Measurements from ENCODE around the gene GBP7.
A peak's percentile ranks its signal among the peaks of the same experiment; 100 is the strongest.
"Not testable (repeated sequence)": the region's sequence is repeated elsewhere in the genome, so short reads cannot be mapped to it uniquely, and the experiment has no call there.

GBP7 gene, protein sequence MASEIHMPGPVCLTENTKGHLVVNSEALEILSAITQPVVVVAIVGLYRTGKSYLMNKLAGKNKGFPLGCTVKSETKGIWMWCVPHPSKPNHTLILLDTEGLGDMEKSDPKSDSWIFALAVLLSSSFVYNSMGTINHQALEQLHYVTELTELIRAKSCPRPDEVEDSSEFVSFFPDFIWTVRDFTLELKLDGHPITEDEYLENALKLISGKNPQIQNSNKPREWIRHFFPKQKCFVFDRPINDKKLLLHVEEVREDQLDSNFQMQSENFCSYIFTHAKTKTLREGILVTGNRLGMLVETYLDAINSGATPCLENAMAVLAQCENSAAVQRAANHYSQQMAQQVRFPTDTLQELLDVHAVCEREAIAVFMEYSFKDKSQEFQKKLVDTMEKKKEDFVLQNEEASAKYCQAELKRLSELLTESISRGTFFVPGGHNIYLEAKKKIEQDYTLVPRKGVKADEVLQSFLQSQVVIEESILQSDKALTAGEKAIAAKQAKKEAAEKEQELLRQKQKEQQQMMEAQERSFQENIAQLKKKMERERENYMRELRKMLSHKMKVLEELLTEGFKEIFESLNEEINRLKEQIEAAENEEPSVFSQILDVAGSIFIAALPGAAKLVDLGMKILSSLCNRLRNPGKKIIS
- total RNA-seq = 0.06 to 0.48 reads per million in 2 experiments

GRCh38 chr1:89175601-89176256 is at the start of gene GBP7:
Gene GBP7 (minus strand): TSS chr1:89176003. CDS start chr1:89171935, 4,068 bp downstream.
- no peak for DNase-seq (ENCODE audit: low read depth)

DNA sequence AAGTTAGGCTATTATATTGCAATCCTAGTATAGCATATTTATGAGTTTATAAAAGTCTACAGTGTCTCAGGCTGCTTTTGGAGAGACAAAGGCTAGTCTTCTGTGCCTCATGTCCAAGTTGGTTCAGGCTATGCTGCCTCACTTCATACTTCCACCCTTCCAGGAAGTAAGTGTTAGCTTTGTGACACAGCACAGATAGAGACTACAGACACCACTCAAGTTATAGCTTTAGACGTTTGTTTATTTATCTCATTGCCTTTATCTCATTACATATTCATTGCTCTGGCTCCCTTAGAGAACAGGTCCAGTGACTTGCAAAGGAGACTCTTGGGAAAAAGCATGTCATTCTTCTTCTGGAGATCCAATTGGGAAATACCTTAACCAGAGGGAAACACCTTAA is 45.5 kb upstream of the GBP7 start:
- no peak for DNase-seq (ENCODE audit: low read depth)

DNA sequence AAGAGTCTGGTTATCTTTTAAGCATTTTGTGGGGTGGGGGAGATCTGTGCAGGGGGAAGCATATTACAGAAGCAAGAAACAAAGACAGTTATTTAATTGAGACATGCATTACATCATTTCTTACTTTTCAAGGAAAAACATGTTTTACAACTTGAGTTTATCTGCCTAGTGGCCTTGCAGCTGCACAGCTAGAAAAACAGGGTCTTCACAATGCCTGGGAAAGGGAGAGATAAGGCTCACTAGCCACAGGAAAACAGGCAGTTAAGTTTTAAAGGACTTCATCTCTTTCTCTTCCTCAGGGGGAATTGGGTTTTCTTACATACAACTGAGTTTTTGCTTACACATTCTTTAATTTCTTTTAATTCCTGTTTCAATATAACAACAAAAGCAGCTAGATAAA is 44.0 kb upstream of the GBP7 start:
- not testable (repeated sequence) for DNase-seq (ENCODE audit: low read depth)

GRCh38 chr1:89218941-89219340 is 43.1 kb upstream of the GBP7 start:
- not testable (repeated sequence) for DNase-seq (ENCODE audit: low read depth)

DNA sequence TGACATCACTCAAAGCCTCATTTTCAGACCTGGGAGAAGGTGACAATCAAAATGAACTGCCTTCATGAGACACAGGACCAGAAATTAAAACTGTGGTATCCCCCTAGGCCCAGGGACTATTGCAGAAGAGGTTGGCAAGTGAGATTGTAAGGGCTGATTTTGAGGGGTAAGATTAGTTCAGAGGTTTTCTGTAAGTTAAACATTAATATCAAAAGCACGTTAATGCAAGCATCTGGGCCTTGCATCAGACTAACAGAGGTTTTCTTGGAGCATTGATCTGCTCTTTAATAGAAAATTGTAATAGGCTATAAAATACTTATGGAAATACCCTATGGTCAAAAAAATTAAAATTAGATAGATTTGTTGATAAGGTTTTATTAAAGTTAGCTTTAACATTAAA is 37.5 kb upstream of the GBP7 start:
- no peak for DNase-seq (ENCODE audit: low read depth)

- DNase-seq (ENCODE audit: low read depth) = no peak
Measured at GRCh38 chr1:89211035-89211634, 35.3 kb upstream of the GBP7 start.

- no peak for DNase-seq (ENCODE audit: low read depth)
Measured at GRCh38 chr1:89206373-89206772, 30.6 kb upstream of the GBP7 start.

- no peak for DNase-seq (ENCODE audit: low read depth)
Measured at GRCh38 chr1:89203166-89203565, 27.4 kb upstream of the GBP7 start.

DNA sequence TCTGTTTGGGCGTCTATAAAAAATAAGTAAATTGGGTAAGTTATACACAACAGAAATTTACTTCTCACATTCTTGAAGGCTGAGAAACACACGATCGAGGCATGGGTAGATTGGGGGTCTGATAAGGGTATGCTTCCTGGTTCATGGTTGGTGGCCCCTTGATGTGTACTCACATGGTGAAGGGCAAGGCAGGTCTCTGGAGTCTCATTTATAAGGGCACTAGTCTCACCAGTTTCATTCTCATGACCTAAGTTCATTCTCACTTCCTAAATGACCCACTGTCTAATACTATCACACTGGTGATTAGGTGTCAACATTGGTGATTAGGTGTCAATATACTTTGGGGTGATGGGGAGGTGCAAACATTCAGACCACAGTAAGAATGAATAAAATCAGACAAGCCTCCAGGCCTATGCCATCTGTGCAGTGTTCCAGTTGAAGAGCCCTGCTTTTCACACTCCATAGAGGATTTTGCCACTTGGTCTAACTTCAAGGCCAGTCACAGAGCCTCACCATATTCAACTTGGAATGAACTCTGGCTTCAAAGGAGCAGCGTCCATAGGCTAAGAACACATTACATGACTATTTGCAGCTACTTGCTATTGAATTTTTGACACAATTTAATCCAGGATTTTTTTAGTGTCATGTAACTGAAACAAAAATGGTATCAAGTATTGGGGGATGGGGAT is 25.4 kb upstream of the GBP7 start:
- DNase-seq (ENCODE audit: low read depth) = no peak

DNA sequence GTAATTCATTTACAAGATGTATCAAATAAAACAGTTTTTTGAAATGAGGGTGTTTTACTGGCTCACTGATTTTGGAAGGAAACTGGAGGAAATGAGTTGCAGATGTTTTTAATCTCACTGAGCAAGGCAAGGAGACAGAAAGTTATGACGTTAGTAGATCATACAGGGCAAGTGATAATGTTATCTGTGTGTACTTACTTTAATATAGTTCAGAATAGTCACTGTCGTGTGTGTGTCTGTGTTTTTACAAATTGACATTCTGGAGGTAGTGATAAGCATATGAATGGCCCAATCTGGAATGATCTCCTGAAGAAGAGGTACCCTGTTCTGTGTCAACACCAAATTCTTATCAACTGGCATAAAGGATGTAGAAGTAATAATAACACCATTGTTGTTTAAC is 24.9 kb upstream of the GBP7 start:
- DNase-seq (ENCODE audit: low read depth) = no peak

DNA sequence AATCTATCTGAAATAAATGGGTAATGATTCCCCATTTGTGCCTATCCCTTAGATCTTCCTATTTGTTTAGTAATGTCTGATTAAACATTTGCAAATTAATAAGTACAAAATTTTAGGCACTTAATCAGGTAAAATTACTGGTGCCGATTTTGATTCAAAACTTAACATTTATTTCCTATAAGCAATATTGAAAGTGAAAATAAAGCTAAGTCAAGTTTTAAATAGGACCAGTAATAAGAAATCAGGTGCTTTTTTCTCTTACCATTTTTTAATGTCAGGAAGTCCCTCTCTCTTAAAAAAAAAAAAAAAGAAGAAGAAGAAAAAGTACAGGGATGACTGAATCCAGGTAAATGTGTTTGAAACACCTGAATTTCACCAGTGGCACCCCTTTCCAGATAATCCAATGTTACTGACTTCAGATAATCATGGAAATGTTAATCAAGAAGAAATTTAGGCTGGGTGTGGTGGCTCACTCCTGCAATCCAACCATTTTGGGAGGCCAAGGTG is 23.8 kb upstream of the GBP7 start:
- DNase-seq (ENCODE audit: low read depth) = no peak

- DNase-seq (ENCODE audit: low read depth) = peak; percentile 4
Measured at GRCh38 chr1:89198491-89199072, 22.8 kb upstream of the GBP7 start, which contains the start of gene GBP4. Gene GBP4 (minus strand): TSS chr1:89198942. CDS start chr1:89198834, 108 bp downstream.

- no peak for DNase-seq (ENCODE audit: low read depth)
Measured at GRCh38 chr1:89198081-89198480, 22.3 kb upstream of the GBP7 start.

- DNase-seq (ENCODE audit: low read depth) = no peak
Measured at GRCh38 chr1:89195476-89195875, 19.7 kb upstream of the GBP7 start.

DNA sequence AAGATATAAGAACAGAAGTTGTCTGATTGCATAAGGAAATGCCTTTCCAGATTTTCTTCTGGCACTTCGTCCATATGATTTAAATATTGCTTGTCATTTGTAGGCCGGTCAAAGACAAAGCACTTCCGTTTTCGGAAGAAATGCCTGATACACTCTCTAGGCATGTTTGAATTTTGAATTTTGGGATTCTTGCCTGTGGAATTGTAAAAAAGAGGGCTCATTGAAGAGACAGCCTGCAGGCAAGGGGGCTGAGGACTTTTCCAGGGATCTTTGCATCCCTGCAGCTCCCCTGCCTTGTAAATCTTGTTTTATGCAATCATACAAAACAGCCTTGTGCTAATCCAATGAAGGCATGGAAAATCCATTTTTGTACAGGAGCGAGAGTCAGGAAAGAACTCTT is 15.5 kb upstream of the GBP7 start:
- no peak for DNase-seq (ENCODE audit: low read depth)

GRCh38 chr1:89190017-89190416 is 14.2 kb upstream of the GBP7 start:
- no peak for DNase-seq (ENCODE audit: low read depth)

DNA sequence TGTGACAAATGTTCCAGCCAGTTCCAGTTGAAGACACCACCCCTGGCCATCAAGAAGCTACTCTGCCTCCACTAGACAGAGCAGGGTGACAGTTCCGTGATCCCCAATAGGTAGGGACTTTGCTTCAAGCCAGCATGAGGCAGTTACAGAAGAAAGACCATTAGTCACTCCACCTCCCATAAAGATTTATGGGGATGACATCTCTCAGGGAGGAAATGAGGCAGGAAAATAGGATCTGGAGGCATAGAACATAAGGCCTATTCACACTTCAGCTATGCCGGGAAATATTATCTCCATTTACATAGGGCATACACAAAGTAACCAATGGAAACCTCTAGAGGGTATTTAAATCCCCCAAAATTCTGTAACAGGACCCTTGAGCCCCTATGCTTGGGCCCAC is 3.5 kb upstream of the GBP7 start:
- no peak for DNase-seq (ENCODE audit: low read depth)

GRCh38 chr1:89176971-89177370 is 1.2 kb upstream of the GBP7 start:
- no peak for DNase-seq (ENCODE audit: low read depth)

DNA sequence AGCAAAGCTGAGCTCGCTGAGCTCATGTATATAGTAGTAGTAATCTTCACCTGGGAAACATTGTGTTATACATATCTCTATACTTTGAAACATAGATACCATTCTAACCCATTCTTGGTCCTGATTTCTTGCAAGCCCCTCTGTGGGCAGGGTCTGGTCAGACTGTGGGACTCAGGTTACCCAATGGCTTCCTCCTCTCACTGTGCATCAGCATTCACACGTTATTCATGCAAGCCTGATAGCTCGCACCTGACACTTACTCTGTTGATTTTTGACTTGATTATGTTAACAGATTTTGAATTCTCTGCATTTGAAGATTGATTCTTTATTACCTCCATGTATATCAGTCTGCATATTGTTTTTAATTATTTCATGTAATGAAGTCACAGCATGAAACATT is 1.3 kb downstream of the GBP7 start:
- DNase-seq (ENCODE audit: low read depth) = no peak

DNA sequence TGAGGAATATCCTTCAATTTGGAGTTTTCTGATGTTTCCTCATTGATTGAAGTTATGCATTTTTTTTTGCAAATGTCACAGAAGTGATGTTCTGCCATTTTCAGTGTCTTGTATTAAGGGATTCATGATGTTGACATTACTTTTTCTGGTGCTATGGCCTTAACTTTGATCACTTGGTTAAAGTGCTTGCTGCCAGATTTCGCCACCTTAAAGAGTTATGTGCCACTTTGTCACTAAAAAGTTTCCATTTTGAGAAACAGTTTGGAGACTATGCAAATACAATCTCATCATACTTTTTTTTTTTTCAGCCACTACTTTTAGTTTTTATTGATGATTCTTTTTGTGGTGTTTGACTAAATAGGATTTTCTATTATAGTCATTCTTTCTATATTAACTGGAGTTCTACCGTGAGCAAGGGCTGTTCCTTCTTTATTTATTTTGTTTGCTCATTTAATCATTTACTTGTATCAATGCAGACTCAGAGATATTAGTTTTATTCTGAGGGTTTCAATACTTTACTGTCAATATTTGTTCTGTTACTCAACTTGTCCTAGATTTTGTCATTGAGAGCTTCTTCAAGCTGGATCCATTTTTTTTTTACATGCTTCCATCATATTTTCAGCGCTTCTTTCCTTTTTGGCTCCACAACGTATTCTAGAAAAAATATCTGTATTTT is 3.2 kb downstream of the GBP7 start:
- DNase-seq (ENCODE audit: low read depth) = no peak

GRCh38 chr1:89171067-89171438 is 4.8 kb downstream of the GBP7 start:
- no peak for DNase-seq (ENCODE audit: low read depth)

Measured in T follicular helper cell (primary cell).